Activated naive CD8-positive, alpha-beta T cell treated with anti-CD3 and anti-CD28 coated beads for 36 hours (primary cell): ENCODE data around the gene GTF3C1. TPM values are rescaled to one million over a fixed set of nuclear protein-coding genes. Genes with fewer than 3 reads are reported as not detected.
"Not testable (repeated sequence)": the region's sequence is repeated elsewhere in the genome, so short reads cannot be mapped to it uniquely, and the experiment has no call there.

ENCODE experiments used
- DNase-seq: peaks from one replicate; pipeline ENCODE4 v3.0.0; 2021
- H3K27ac Mint-ChIP-seq: one replicate; pipeline ENCODE4 v1.8.0; 2022; ENCODE audit warnings: mild to moderate bottlenecking, moderate library complexity, mixed read lengths
- H3K27me3 Mint-ChIP-seq: one replicate; pipeline ENCODE4 v1.8.0; 2022; ENCODE audit warnings: mild to moderate bottlenecking, mixed read lengths
- H3K36me3 Mint-ChIP-seq: one replicate; pipeline ENCODE4 v1.8.0; 2021; ENCODE audit warnings: mild to moderate bottlenecking, mixed read lengths
- H3K4me1 Mint-ChIP-seq: one replicate; pipeline ENCODE4 v1.8.0; 2021; ENCODE audit warnings: mixed read lengths
- H3K4me3 Mint-ChIP-seq: one replicate; pipeline ENCODE4 v1.8.0; 2022; ENCODE audit warnings: mild to moderate bottlenecking, moderate library complexity, mixed read lengths
- H3K9me3 Mint-ChIP-seq: one replicate; pipeline ENCODE4 v1.8.0; 2022; ENCODE audit warnings: mixed read lengths
- total RNA-seq, 2 experiments: library from RNA; stranded (reverse); gene quantifications; one replicate each; pipeline ENCODE4 v1.2.3, GENCODE V29; 2021

GTF3C1 gene
- total RNA-seq, 2 experiments from 2014 or later: 49.7 to 52.0 TPM

DNA sequence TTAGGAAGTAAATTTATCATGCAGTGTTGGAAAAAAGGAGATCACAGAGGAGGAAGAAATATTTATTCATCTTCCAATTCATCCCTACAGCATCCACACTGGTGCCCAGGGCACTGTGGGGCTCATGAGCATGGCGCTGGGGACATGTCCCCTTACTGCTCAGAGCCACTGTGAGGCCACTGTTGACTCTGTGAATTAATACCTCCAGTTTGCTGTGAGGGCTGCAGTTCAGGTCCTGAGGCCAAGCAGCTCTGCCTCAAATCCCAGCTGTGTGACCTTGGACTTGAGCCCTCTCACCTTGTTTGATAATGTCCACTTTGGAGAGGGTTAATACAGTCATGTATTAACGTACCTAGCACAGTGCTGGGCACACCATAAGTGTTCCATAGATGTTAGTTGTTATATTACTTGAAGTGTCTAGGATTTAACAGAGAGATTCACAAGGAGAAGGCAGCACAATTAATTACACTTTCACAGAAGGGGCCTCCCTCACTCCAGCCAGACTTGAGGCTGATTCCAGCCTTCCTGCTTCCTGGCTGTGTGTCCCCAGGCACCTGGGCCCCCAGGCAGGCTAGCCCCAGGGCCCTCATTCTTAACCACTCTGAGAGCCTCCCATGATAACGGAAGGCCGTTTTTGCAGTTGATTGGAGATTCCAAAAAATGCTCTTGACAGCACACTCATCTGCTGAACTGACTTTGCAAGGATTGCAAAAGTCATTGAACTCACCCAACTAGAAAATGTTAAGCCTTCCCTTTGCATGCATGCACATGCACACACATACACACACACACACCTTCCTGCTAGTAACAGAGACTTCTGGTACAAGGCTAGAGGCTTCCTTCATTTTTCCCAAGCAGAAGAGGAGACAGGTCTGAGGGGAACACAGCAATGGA is 29.6 kb upstream of the GTF3C1 start:
- H3K27me3 Mint-ChIP-seq: no peaks in the 10 kb centered on the region
- no peak overlapping the region for H3K4me3 Mint-ChIP-seq
- DNase-seq: no peak
- peaks cover 12% of the 10 kb centered on the region for H3K4me1 Mint-ChIP-seq
- peaks cover 18% of the 10 kb centered on the region for H3K36me3 Mint-ChIP-seq
- H3K27ac Mint-ChIP-seq: peak overlapping the region; percentile 42
- no peaks in the 10 kb centered on the region for H3K9me3 Mint-ChIP-seq

- H3K4me1 Mint-ChIP-seq: peaks cover 12% of the 10 kb centered on the region
- no peak for DNase-seq
- H3K4me3 Mint-ChIP-seq: no peak overlapping the region
- peaks cover 4% of the 10 kb centered on the region for H3K36me3 Mint-ChIP-seq
- H3K27me3 Mint-ChIP-seq: no peaks in the 10 kb centered on the region
- H3K27ac Mint-ChIP-seq: no peak overlapping the region
- no peaks in the 10 kb centered on the region for H3K9me3 Mint-ChIP-seq
Observed at GRCh38 chr16:27576729-27577128, 27.0 kb upstream of the GTF3C1 start.

- Mint-ChIP-seq H3K27ac (no peak overlapping the region), H3K27me3 (no peaks in the 10 kb centered on the region), H3K4me1 (no peaks in the 10 kb centered on the region), H3K9me3 (no peaks in the 10 kb centered on the region), H3K36me3 (no peaks in the 10 kb centered on the region), H3K4me3 (no peak overlapping the region)
- DNase-seq: no peak
Observed at GRCh38 chr16:27572711-27573110, 23.0 kb upstream of the GTF3C1 start.

GRCh38 chr16:27571433-27572326 is 22.0 kb upstream of the GTF3C1 start:
- H3K36me3 Mint-ChIP-seq: no peaks in the 10 kb centered on the region

GRCh38 chr16:27570986-27571385 is 21.3 kb upstream of the GTF3C1 start:
- H3K4me3 Mint-ChIP-seq, DNase-seq, H3K36me3 Mint-ChIP-seq, H3K27me3 Mint-ChIP-seq, H3K27ac Mint-ChIP-seq, H3K4me1 Mint-ChIP-seq, H3K9me3 Mint-ChIP-seq: not testable (repeated sequence)

More at GRCh38 chr16:27571433-27572326, 22.0 kb upstream of the GTF3C1 start:
- H3K4me1 Mint-ChIP-seq: no peaks in the 10 kb centered on the region
- no peaks in the 10 kb centered on the region for H3K27me3 Mint-ChIP-seq
- H3K27ac Mint-ChIP-seq: no peak overlapping the region
- no peak for DNase-seq
- H3K9me3 Mint-ChIP-seq: no peaks in the 10 kb centered on the region
- no peak overlapping the region for H3K4me3 Mint-ChIP-seq

- no peak overlapping the region for H3K4me3 Mint-ChIP-seq
Observed at GRCh38 chr16:27568077-27568476, 18.4 kb upstream of the GTF3C1 start.

GRCh38 chr16:27566417-27566816 is 16.7 kb upstream of the GTF3C1 start:
- no peak for DNase-seq
- H3K27ac Mint-ChIP-seq: no peak overlapping the region
- no peaks in the 10 kb centered on the region for H3K9me3 Mint-ChIP-seq
- no peaks in the 10 kb centered on the region for H3K36me3 Mint-ChIP-seq
- no peaks in the 10 kb centered on the region for H3K27me3 Mint-ChIP-seq
- no peaks in the 10 kb centered on the region for H3K4me1 Mint-ChIP-seq
- no peak overlapping the region for H3K4me3 Mint-ChIP-seq

More at GRCh38 chr16:27568077-27568476, 18.4 kb upstream of the GTF3C1 start:
- no peak overlapping the region for H3K27ac Mint-ChIP-seq
- H3K9me3 Mint-ChIP-seq: no peaks in the 10 kb centered on the region
- no peaks in the 10 kb centered on the region for H3K4me1 Mint-ChIP-seq
- no peaks in the 10 kb centered on the region for H3K36me3 Mint-ChIP-seq
- no peaks in the 10 kb centered on the region for H3K27me3 Mint-ChIP-seq
- no peak for DNase-seq

DNA sequence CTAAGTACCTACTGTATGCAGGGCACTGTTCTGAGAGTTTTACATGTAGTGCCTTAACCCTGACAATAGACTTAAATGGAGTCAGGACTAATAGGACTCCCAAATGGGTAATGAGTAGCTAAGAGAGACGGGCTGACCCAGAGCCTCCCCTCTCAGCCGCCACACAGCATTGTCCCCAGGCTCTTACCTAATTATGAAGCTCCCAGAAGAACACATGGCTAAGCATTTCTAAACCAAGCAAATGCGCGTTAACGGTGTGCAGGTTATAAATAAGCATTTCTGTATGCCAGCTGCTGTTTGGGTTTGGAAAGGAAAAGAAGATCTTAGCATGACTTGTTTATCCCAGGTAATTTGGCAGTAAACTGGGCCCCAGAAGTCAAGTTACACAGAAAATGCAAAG is 14.5 kb upstream of the GTF3C1 start:
- no peak overlapping the region for H3K4me3 Mint-ChIP-seq
- no peak overlapping the region for H3K27ac Mint-ChIP-seq
- no peaks in the 10 kb centered on the region for H3K36me3 Mint-ChIP-seq

GRCh38 chr16:27561216-27561615 is 11.5 kb upstream of the GTF3C1 start:
- no peak overlapping the region for H3K27ac Mint-ChIP-seq
- no peak overlapping the region for H3K4me3 Mint-ChIP-seq
- no peaks in the 10 kb centered on the region for H3K27me3 Mint-ChIP-seq

More for the DNA sequence above, 14.5 kb upstream of the GTF3C1 start:
- DNase-seq: no peak
- Mint-ChIP-seq H3K27me3 (no peaks in the 10 kb centered on the region), H3K4me1 (no peaks in the 10 kb centered on the region), H3K9me3 (no peaks in the 10 kb centered on the region)

DNA sequence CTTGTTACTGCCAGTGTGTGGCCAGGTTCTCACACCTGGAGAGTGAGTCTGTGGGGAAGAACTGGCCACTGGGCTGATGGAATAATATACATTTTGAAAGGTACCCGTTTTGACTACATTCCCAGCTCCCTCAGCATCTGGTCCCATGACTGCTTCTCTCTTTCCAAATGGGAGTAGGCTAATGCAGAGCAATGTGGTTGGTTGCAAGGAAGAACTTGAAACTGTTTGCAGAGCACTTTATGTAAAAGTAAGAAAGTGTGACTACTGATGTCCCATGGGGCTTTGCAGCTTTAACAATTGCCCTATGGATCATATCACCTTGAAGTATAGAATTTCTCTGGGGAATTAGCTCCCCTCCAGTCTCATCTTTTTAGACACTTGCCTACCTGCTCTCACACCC is 9.2 kb upstream of the GTF3C1 start:
- Mint-ChIP-seq H3K27ac (no peak overlapping the region), H3K9me3 (no peaks in the 10 kb centered on the region), H3K4me1 (peaks cover under 1% of the 10 kb centered on the region), H3K27me3 (no peaks in the 10 kb centered on the region), H3K4me3 (no peak overlapping the region), H3K36me3 (no peaks in the 10 kb centered on the region)
- no peak for DNase-seq

More at GRCh38 chr16:27561216-27561615, 11.5 kb upstream of the GTF3C1 start:
- H3K36me3 Mint-ChIP-seq: no peaks in the 10 kb centered on the region
- no peak for DNase-seq
- no peaks in the 10 kb centered on the region for H3K4me1 Mint-ChIP-seq
- no peaks in the 10 kb centered on the region for H3K9me3 Mint-ChIP-seq

- peaks cover 2% of the 10 kb centered on the region for H3K4me1 Mint-ChIP-seq
- no peaks in the 10 kb centered on the region for H3K9me3 Mint-ChIP-seq
- H3K4me3 Mint-ChIP-seq: no peak overlapping the region
- H3K27ac Mint-ChIP-seq: no peak overlapping the region
- H3K36me3 Mint-ChIP-seq: no peaks in the 10 kb centered on the region
- no peaks in the 10 kb centered on the region for H3K27me3 Mint-ChIP-seq
- DNase-seq: no peak
Observed at GRCh38 chr16:27558434-27558833, 8.7 kb upstream of the GTF3C1 start.

- DNase-seq: no peak
- H3K4me3 Mint-ChIP-seq: no peak overlapping the region
- H3K27me3 Mint-ChIP-seq: no peaks in the 10 kb centered on the region
- no peaks in the 10 kb centered on the region for H3K9me3 Mint-ChIP-seq
- H3K36me3 Mint-ChIP-seq: no peaks in the 10 kb centered on the region
- peaks cover 2% of the 10 kb centered on the region for H3K4me1 Mint-ChIP-seq
- H3K27ac Mint-ChIP-seq: no peak overlapping the region
Observed at GRCh38 chr16:27556471-27556870, 6.8 kb upstream of the GTF3C1 start.

DNA sequence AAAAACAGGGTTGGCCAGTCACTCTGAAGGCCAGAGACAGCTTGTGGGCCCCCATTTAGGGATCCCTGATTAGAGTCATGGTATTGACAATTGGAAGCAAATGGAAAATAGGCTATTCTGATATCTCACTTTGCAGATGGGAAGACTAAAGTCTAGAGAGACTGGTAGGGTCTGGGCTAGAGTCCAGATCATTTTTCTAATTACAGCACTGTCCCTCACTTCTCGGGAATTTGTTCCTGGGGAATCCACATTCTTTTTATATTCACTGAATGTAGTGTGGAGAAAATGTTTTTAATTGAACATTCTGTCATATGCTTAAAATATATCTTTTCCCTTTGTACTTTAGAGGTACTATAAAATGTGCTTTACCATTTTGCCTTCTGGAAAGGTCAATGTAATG is 1.3 kb upstream of the GTF3C1 start:
- Mint-ChIP-seq H3K27ac (no peak overlapping the region), H3K36me3 (peaks cover 3% of the 10 kb centered on the region), H3K27me3 (no peaks in the 10 kb centered on the region), H3K4me3 (peak overlapping the region; percentile 100), H3K4me1 (peaks cover 35% of the 10 kb centered on the region), H3K9me3 (no peaks in the 10 kb centered on the region)
- DNase-seq: no peak

DNA sequence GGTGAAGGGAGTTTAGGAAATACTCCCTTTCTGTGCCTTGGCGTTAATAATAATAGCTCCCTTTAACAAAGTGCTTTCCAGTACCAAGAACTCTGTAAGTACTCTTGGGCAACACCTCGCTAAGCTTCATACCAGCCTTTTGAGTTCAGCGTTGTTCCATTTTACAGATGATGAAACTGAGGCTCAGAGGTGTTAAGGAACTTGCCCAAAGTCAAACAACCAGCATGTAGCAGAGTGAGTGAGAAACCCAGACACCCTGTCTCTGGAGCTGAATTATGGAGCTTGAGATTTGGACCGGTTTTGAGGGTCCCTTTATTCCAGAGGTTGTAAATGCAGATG is 838 bp upstream of the GTF3C1 start:
- Mint-ChIP-seq H3K4me1 (peaks cover 35% of the 10 kb centered on the region), H3K9me3 (no peaks in the 10 kb centered on the region), H3K36me3 (peaks cover 4% of the 10 kb centered on the region), H3K27ac (peak overlapping the region; percentile 96), H3K4me3 (peak overlapping the region; percentile 100), H3K27me3 (no peaks in the 10 kb centered on the region)
- DNase-seq: no peak

GRCh38 chr16:27549464-27549745 is 308 bp downstream of the GTF3C1 start:
- DNase-seq: no peak

More at GRCh38 chr16:27549464-27549745, 308 bp downstream of the GTF3C1 start:
- Mint-ChIP-seq H3K4me3 (peak overlapping the region; percentile 100), H3K36me3 (peaks cover 6% of the 10 kb centered on the region), H3K27me3 (no peaks in the 10 kb centered on the region), H3K27ac (peak overlapping the region; percentile 96), H3K4me1 (peaks cover 35% of the 10 kb centered on the region), H3K9me3 (no peaks in the 10 kb centered on the region)
